ENCODE measurements around the gene ZMYND8.
A peak's percentile ranks its signal among the peaks of the same experiment; 100 is the strongest.
"Not testable (repeated sequence)": the region's sequence is repeated elsewhere in the genome, so short reads cannot be mapped to it uniquely, and the experiment has no call there.

The ZMYND8 gene

GRCh38 chr20:47309806-47310426 is 46.6 kb downstream of the ZMYND8 start:
- no peak for DNase-seq (ENCODE audit: low read depth)
- TF ChIP-seq CTCF (conservative IDR thresholded peaks at IDR 0.05; ENCODE audit: low read length): no peak
- H3K4me3 ChIP-seq (ENCODE audit: low read length): no peak overlapping the region

- TF ChIP-seq CTCF (conservative IDR thresholded peaks at IDR 0.05; ENCODE audit: low read length): no peak
- no peak overlapping the region for H3K4me3 ChIP-seq (ENCODE audit: low read length)
- DNase-seq (ENCODE audit: low read depth): no peak
Observed at GRCh38 chr20:47309394-47309793, 47.1 kb downstream of the ZMYND8 start.

- H3K4me3 ChIP-seq (ENCODE audit: low read length); DNase-seq (ENCODE audit: low read depth): not testable (repeated sequence)
Observed at GRCh38 chr20:47307569-47307968, 48.9 kb downstream of the ZMYND8 start.

- H3K4me3 ChIP-seq (ENCODE audit: low read length): no peak overlapping the region
- no peak for TF ChIP-seq CTCF (conservative IDR thresholded peaks at IDR 0.05; ENCODE audit: low read length)
- no peak for DNase-seq (ENCODE audit: low read depth)
Observed at GRCh38 chr20:47306755-47307370, 49.6 kb downstream of the ZMYND8 start.

GRCh38 chr20:47306095-47306494 is 50.4 kb downstream of the ZMYND8 start:
- no peak for TF ChIP-seq CTCF (conservative IDR thresholded peaks at IDR 0.05; ENCODE audit: low read length)
- H3K4me3 ChIP-seq (ENCODE audit: low read length): no peak overlapping the region
- no peak for DNase-seq (ENCODE audit: low read depth)

- no peak for TF ChIP-seq CTCF (conservative IDR thresholded peaks at IDR 0.05; ENCODE audit: low read length)
- no peak overlapping the region for H3K4me3 ChIP-seq (ENCODE audit: low read length)
- DNase-seq (ENCODE audit: low read depth): no peak
Observed at GRCh38 chr20:47305667-47306066, 50.8 kb downstream of the ZMYND8 start.

- peak; percentile 33 for DNase-seq (ENCODE audit: low read depth)
- no peak overlapping the region for H3K4me3 ChIP-seq (ENCODE audit: low read length)
- peak; percentile 43 for TF ChIP-seq CTCF (conservative IDR thresholded peaks at IDR 0.05; ENCODE audit: low read length)
Observed at GRCh38 chr20:47304287-47304686, 52.2 kb downstream of the ZMYND8 start.
